Fibroblast of gingiva (primary cell): Measurements from ENCODE around the gene CD63.

Source experiments
- DNase-seq: peaks from one replicate; pipeline ENCODE4 v3.0.0-alpha.2; 2011; ENCODE audit warnings: low read depth

The CD63 gene

DNA sequence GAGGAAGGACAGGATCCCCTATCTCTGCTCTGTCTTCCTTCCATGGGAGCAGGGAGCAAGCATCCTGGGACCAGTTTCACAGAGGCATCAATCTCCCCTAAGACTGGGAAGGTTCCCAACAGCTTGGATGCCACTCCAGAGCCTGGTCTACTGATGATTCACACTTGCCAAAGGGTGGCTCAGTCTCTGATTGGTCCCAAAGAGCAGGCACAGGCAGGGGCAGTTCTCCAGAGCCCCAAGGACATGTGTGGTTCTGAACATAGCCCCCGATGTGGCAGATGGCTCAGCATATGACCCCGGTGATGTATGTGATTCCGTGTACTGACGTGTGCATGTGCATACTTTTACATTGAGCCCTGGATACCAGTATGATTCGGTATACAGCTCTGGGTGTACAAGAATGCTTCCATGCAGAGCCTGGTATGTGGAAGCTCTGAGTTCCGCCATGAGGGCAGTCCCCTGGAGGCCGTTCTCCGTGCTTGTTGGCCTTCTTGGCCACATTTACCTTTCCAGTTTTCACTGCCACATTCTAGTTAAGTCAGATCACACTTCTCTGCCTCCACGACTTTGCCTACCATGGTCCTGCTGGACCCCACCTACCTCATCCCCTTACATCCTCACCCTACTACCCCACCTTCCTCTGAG lies 42.3 kb downstream of the CD63 start:
- no peak for DNase-seq

DNA sequence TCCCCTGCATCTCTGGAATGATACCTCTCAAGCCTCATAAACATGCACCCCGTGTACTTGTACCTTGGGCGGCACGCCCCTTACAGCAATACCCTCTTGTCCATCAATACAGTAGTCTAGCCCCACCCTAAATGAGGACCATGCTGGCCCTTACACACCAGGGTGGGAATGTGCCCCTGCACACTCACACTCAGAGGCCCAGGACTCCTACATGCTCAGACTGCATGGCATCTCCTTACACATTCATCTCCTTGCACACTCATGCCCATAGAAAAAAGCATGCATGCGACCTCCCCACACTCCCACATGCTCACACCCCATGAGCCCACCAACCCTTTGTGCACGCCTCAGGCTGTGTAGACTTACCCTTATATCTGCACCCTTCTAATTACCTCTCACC lies 43.1 kb downstream of the CD63 start:
- no peak for DNase-seq

DNA sequence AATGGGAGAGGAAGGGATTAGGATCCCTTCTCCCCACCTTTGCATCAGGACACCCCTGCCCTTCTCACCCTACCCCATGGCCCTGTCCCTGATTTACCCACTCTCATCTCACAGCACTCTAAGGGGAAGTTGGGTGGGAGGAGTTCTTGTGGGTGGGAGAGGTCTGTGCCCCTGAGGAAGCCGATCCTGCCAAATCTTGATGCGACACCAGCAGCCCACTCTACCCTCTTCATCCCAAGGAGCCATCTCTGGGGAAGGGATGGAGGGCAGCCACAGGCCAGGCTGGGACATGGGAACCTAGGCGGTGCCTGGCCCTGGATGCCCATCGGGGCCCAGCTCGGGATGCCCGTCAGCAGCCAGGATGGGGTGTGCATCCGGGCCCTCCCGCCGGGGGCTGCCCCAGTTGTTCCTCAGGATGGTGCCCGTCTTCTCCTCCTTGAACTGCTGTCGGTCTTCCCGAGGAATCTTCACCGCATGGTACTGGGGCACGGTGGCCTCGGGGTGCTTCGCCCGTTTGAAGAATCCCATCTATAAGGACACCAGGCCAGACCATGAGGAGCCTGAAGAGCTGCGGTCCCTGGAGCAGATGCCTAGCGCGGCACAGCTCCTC lies 43.9 kb downstream of the CD63 start:
- no peak for DNase-seq

DNA sequence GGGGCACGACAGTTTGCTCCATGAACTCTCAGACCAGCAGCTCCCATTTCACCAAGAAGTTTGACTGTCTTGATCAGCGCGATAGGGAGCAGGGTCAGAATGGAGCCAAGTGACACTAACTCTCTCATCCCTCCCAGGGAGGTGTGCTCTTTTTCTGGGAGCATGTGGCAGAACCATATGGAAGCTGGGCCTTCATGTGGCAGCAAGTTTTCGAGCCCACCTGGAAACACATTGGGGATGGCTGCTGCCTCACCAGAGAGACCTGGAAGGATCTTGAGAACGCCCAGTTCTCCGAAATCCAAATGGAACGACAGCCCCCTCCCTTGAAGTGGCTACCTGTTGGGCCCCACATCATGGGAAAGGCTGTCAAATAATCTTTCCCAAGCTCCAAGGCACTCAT lies 45.1 kb downstream of the CD63 start:
- no peak for DNase-seq

DNA sequence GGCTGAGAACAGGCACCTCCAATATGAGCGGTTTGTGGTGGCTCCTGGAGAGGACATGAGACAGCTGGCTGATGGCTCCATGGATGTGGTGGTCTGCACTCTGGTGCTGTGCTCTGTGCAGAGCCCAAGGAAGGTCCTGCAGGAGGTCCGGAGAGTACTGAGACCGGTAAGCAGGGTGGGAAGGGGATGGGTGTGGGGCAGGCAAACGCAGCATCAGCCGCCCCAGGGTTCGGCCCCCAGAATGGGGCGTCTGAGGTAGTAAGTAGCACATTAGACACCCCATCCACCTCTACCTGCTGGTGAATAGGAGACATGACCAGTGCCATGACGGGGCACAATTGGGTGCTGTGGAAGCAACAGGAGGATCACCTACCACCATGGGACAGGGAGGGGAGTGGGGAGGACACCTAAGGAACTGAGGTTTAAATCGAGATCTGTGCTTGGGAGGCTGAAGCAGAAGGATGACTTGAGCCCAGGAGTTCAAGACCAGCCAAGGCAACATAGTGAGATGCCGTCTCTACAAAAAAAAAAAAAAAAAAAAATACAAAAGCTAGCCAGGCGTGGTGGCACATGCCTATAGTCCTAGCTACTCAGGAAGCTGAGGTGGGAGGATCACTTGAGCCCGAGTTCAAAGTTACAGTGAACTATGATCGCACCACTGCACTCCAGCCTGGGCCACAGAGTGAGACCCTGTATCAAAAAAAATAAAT lies 46.6 kb downstream of the CD63 start:
- DNase-seq = no peak

DNA sequence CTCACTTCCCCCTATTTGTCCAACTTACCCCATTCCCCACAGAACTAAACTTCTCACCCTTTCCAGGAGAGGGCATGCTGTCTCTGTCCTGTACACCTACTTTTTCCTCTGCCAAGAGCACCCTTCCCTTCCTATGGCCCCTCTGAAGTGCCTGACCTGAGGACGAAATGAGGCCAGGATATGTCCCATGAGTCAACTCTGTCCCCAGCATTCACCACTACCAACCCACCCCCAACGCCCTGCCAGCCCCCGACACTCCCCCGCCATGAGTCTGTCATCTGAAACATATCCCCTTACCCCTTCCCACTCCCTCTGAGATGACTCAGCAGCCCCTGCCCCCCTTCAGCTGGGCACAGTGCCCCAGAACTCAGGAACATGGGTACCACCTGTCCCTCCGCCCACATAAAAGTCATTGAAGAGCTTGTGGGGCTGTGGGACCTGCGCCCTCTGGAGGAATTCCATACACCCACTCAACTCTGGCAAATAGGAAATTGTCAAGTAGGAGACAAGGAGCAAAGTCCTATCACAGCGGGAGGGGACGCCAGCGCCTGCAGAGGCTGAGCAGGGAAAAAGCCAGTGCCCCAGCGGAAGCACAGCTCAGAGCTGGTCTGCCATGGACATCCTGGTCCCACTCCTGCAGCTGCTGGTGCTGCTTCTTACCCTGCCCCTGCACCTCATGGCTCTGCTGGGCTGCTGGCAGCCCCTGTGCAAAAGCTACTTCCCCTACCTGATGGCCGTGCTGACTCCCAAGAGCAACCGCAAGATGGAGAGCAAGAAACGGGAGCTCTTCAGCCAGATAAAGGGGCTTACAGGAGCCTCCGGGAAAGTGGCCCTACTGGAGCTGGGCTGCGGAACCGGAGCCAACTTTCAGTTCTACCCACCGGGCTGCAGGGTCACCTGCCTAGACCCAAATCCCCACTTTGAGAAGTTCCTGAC lies 47.4 kb downstream of the CD63 start:
- peak; percentile 63 for DNase-seq

DNA sequence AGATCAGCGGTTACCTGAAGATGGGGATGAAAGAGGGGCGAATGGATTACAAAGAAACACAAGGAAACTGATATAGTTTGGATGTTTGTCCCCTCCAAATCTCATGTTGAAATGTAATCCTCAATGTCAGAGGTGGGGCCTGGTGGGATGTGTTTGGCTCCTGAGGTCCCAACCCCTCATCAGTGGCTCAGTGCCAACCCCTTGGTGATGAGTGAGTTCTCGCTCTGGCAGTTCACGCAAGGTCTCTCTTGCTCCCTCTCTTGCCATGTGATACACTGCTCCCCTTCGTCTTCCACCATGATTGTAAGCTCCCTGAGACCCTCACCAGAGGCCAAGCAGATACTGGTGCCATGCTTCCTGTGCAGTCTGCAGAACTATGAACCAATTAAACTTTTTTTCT lies 49.1 kb downstream of the CD63 start:
- DNase-seq = no peak

DNA sequence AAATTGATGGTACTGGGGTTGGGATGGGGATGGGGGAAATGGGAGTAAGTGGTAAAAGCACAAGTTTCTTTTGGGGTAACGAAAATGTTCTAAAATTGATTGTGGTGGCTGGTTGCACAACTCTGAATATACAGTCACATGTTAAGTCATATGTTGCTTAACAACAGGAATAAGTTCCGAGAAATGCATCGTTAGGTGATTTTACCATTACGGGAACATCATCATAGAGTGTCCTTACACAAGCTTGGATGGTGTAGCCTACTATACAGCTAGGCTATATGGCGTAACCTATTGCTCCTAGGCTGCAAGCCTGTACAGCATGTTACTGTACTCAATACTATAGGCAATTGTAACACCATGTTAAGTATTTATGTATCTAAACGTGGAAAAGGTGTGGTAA lies 52.1 kb downstream of the CD63 start:
- DNase-seq = no peak

DNA sequence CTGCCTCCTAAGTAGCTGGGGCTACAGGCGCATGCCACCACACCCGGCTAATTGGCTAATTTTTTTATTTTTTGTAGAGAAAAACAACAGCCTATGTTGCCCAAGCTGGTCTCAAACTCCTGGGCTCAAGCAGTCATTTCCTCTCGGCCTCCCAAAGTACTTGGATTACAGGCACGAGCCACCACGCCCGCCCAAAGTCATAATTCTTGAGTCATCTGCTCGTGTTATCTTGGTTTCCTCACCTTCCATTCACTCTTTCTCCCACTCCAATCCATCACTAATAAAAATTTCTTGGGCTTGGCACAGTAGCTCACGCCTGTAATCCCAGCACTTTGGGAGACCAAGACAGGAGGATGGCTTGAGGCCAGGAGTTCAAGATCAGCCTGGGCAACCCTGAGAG lies 53.1 kb downstream of the CD63 start:
- DNase-seq = no peak
